K562 (cell line): ENCODE measurements around the gene SYMPK. TPM values are rescaled to one million over a fixed set of nuclear protein-coding genes. Genes with fewer than 3 reads are reported as not detected.

Experiments used
- DPF2 ChIP-seq: fragments of 450-650 bp; IDR thresholded peaks from 2 replicates; pipeline ENCODE4 v1.6.1; 2016
- ELK1 ChIP-seq: sonication (generic); formaldehyde crosslinking; IDR thresholded peaks from 2 replicates; pipeline ENCODE4 v1.8.1; 2022; ENCODE audit warnings: missing genetic modification reagents
- ERF ChIP-seq: fragments of 450-650 bp; formaldehyde crosslinking; IDR thresholded peaks from 2 replicates; pipeline ENCODE4 v1.4.0; 2020; ENCODE audit warnings: mild to moderate bottlenecking, mixed read lengths
- ESRRA ChIP-seq: fragments of 450-650 bp; IDR thresholded peaks from 2 replicates; pipeline ENCODE4 v1.6.1; 2014; ENCODE audit warnings: low read depth, mild to moderate bottlenecking, moderate library complexity, borderline replicate concordance
- GATAD2A ChIP-seq: fragments of 450-650 bp; IDR thresholded peaks from 2 replicates; pipeline ENCODE4 v1.6.1; 2017
- MTF1 ChIP-seq: fragments of 250-450 bp; sonication (Bioruptor Pico); IDR thresholded peaks from 2 replicates; pipeline ENCODE4 v1.9.0; 2021; ENCODE audit warnings: moderate library complexity, mild to moderate bottlenecking, inconsistent platforms, borderline replicate concordance
- MYNN ChIP-seq, 2 experiments: sonication (generic); formaldehyde crosslinking in 1 of 2; IDR thresholded peaks; 2 replicates each; pipeline versions ENCODE4 v1.5.0 to v1.6.1; 2016 to 2020; ENCODE audit warnings: antibody characterized with exemption in 1 of 2, missing genetic modification reagents in 1 of 2
- NR3C1 ChIP-seq: sonication (generic); formaldehyde crosslinking; IDR thresholded peaks from 2 replicates; pipeline ENCODE4 v1.8.1; 2022; ENCODE audit warnings: missing genetic modification reagents
- RAD21 ChIP-seq, 2 experiments: fragments of 250-450 bp in 1 of 2; fragments of 450-650 bp in 1 of 2; sonication (Bioruptor Pico) in 1 of 2; formaldehyde crosslinking in 1 of 2; IDR thresholded peaks in 1 of 2; conservative IDR thresholded peaks in 1 of 2; 2 replicates each; pipeline versions ENCODE4 v1.4.0 to v1.8.0; 2020 to 2022; ENCODE audit warnings: mild to moderate bottlenecking in 2 of 2, moderate library complexity in 1 of 2
- RNF2 ChIP-seq: sonication (generic); IDR thresholded peaks from 2 replicates; pipeline ENCODE4 v1.6.1; 2016
- SIN3B ChIP-seq: fragments of 450-650 bp; IDR thresholded peaks from 2 replicates; pipeline ENCODE4 v1.6.1; 2017; ENCODE audit warnings: low read depth, mild to moderate bottlenecking, moderate library complexity
- SIX5 ChIP-seq, 2 experiments: IDR thresholded peaks; 2 replicates each; pipeline ENCODE4 v1.6.1; 2011; ENCODE audit warnings: low read length in 2 of 2, borderline replicate concordance in 1 of 2, low read depth in 1 of 2, mild to moderate bottlenecking in 1 of 2, moderate library complexity in 1 of 2; ENCODE audit not compliant: insufficient read depth in 1 of 2
- TFAM ChIP-seq: fragments of 250-450 bp; sonication (Bioruptor Pico); conservative IDR thresholded peaks from 2 replicates; pipeline ENCODE4 v1.5.0; 2021; ENCODE audit warnings: mild to moderate bottlenecking, moderate library complexity
- THRB ChIP-seq: fragments of 450-650 bp; formaldehyde crosslinking; conservative IDR thresholded peaks from 2 replicates; pipeline ENCODE4 v1.4.0; 2022; ENCODE audit warnings: mild to moderate bottlenecking, missing genetic modification characterization
- TRIM28 ChIP-seq: fragments of 450-650 bp; IDR thresholded peaks from 2 replicates; pipeline ENCODE4 v1.6.1; 2017
- ZBTB2 ChIP-seq: fragments of 450-650 bp; IDR thresholded peaks from 2 replicates; pipeline ENCODE4 v1.6.1; 2016; ENCODE audit warnings: antibody characterized with exemption
- ZFP91 ChIP-seq: sonication (generic); formaldehyde crosslinking; IDR thresholded peaks from 2 replicates; pipeline ENCODE4 v1.8.0; 2022; ENCODE audit warnings: mild to moderate bottlenecking, missing genetic modification reagents
- ZMIZ1 ChIP-seq, 2 experiments: fragments of 150-350 bp in 1 of 2; IDR thresholded peaks; 2 replicates each; pipeline ENCODE4 v1.6.1; 2012 to 2016; ENCODE audit warnings: low read depth in 2 of 2, low read length in 2 of 2, mild to moderate bottlenecking in 1 of 2, moderate library complexity in 1 of 2
- polyA plus RNA-seq, 8 experiments: library from polyadenylated mRNA; depleted of rRNA in 4 of 8; stranded (reverse) in 5 of 8; unstranded in 3 of 8; fragments of >200 nt; fragmentation: Nextera tagmentation in 2 of 8; fragmentation: Illumina TruSeq in 1 of 8; extraction: Ambion mirVana in 2 of 8; extraction: Trizol in 1 of 8; gene quantifications; 2 replicates each; pipeline versions ENCODE4 v1.2.1 to v1.2.3, GENCODE V29; 2011 to 2014; ENCODE audit warnings: inconsistent platforms in 1 of 8, missing spikeins in 1 of 8
- total RNA-seq, 7 experiments: library from RNA; depleted of rRNA in 6 of 7; stranded (reverse); fragments of >200 nt in 6 of 7; fragmentation: Illumina TruSeq in 2 of 7; extraction: Trizol in 2 of 7; gene quantifications; 2 replicates each; pipeline versions ENCODE4 v1.2.1 to v1.2.3, GENCODE V29; 2011 to 2021; ENCODE audit warnings: low replicate concordance in 1 of 7

SYMPK gene
- total and polyA plus RNA-seq, 9 of the 15 experiments (the other 6 are each of a cell fraction or from before 2014, with no cell fraction given), result 0.73 to 95.5 (median 58.4) TPM

- no peak; a peak in 1 of 4 replicates for TF ChIP-seq SIX5 (IDR thresholded peaks at IDR 0.05; ENCODE audit: borderline replicate concordance in 1 of 2, insufficient read depth in 1 of 2, low read depth in 1 of 2, low read length in 2 of 2)
- TF ChIP-seq GATAD2A, result no peak
- no peak for TF ChIP-seq NR3C1 (CRISPR knock-in tag)
- no peak; the same call in none of the 2 replicates for TF ChIP-seq ESRRA
- no peak for TF ChIP-seq THRB (CRISPR knock-in tag)
- TF ChIP-seq ZFP91, result 0 out of 2 replicates have a peak, but pooled peaks have one; percentile 24
- no peak for TF ChIP-seq TFAM (CRISPR knock-in tag)
- TF ChIP-seq ERF (CRISPR knock-in tag), result no peak
- no peak for TF ChIP-seq ELK1 (CRISPR knock-in tag)
- no peak; the same call in none of the 2 replicates for TF ChIP-seq DPF2
- no peak for TF ChIP-seq ZBTB2
- no peak for TF ChIP-seq RNF2
- no peak for TF ChIP-seq SIN3B
- TF ChIP-seq ZMIZ1 (IDR thresholded peaks at IDR 0.05; ENCODE audit: low read depth in 2 of 2, low read length in 2 of 2), result no peak
- TF ChIP-seq MYNN (IDR thresholded peaks at IDR 0.05), result 0 out of 2 replicates have a peak, but pooled peaks have one; percentile 13
- no peak for TF ChIP-seq MYNN (CRISPR knock-in tag; IDR thresholded peaks at IDR 0.05)
- TF ChIP-seq MTF1, result no peak
- TF ChIP-seq TRIM28, result no peak
- peak; percentile 81 to 89 for TF ChIP-seq RAD21 (CRISPR knock-in tag; conservative IDR thresholded peaks at IDR 0.05 in 1 of 2, IDR thresholded peaks at IDR 0.05 in 1 of 2)
These were observed 1.1 kb upstream of the SYMPK start, which contains the start of gene FOXA3 (continued) for GRCh38 chr19:45863840-45864628.
